HepG2 (cell line): Measurements from ENCODE around the gene TRAF3. TPM values are rescaled to one million over a fixed set of nuclear protein-coding genes. Genes with fewer than 3 reads are reported as not detected.
A peak's percentile ranks its signal among the peaks of the same experiment; 100 is the strongest.

Source experiments
- ARNT ChIP-seq: fragments of 450-650 bp; IDR thresholded peaks from 2 replicates; pipeline ENCODE4 v1.6.1; 2017
- ATF7-NPFF ChIP-seq: sonication (generic); formaldehyde crosslinking; IDR thresholded peaks from 2 replicates; pipeline ENCODE4 v1.8.1; 2023; ENCODE audit warnings: mild to moderate bottlenecking, low read depth, missing genetic modification reagents, moderate library complexity
- CENPT ChIP-seq: sonication (generic); formaldehyde crosslinking; IDR thresholded peaks from 2 replicates; pipeline ENCODE4 v1.8.0; 2022; ENCODE audit warnings: low read depth, mild to moderate bottlenecking, moderate library complexity, missing genetic modification reagents
- EEA1 ChIP-seq: sonication (generic); formaldehyde crosslinking; IDR thresholded peaks from 2 replicates; pipeline ENCODE4 v1.5.1; 2020; ENCODE audit warnings: mild to moderate bottlenecking, missing genetic modification reagents, borderline replicate concordance
- EP300 ChIP-seq, 3 experiments: sonication (generic) in 1 of 3; formaldehyde crosslinking in 1 of 3; IDR thresholded peaks; 2 replicates each; pipeline versions ENCODE4 v1.5.1 to v1.6.1; 2011 to 2020; ENCODE audit warnings: low read depth in 2 of 3, low read length in 2 of 3, borderline replicate concordance in 1 of 3, improper control_type of control experiment in 1 of 3, mild to moderate bottlenecking in 1 of 3, missing genetic modification reagents in 1 of 3, moderate library complexity in 1 of 3
- ESRRA ChIP-seq: sonication (generic); formaldehyde crosslinking; IDR thresholded peaks from 2 replicates; pipeline ENCODE4 v1.5.1; 2020; ENCODE audit warnings: mild to moderate bottlenecking, low read depth, missing genetic modification reagents
- NFKB2 ChIP-seq: sonication (generic); formaldehyde crosslinking; IDR thresholded peaks from 2 replicates; pipeline ENCODE4 v1.4.0; 2020; ENCODE audit warnings: missing genetic modification reagents, borderline replicate concordance
- NFYB ChIP-seq: sonication (generic); formaldehyde crosslinking; IDR thresholded peaks from 2 replicates; pipeline ENCODE4 v1.4.0; 2020; ENCODE audit warnings: missing genetic modification reagents
- RCOR2 ChIP-seq: IDR thresholded peaks from 2 replicates; pipeline ENCODE4 v1.6.1; 2016; ENCODE audit warnings: missing biosample characterization, missing genetic modification reagents
- XBP1 ChIP-seq: sonication (generic); formaldehyde crosslinking; IDR thresholded peaks from 2 replicates; pipeline ENCODE4 v1.5.0; 2020; ENCODE audit warnings: missing genetic modification reagents
- ZBTB21 ChIP-seq: sonication (generic); formaldehyde crosslinking; IDR thresholded peaks from 2 replicates; pipeline ENCODE4 v1.4.0; 2020; ENCODE audit warnings: missing genetic modification reagents
- ZC3H4 ChIP-seq: sonication (generic); formaldehyde crosslinking; IDR thresholded peaks from 2 replicates; pipeline ENCODE4 v1.4.0; 2020; ENCODE audit warnings: missing genetic modification reagents, borderline replicate concordance
- ZHX2 ChIP-seq, 2 experiments: sonication (generic) in 1 of 2; formaldehyde crosslinking in 1 of 2; IDR thresholded peaks; 2 replicates each; pipeline versions ENCODE4 v1.6.1 to v1.9.0; 2014 to 2022; ENCODE audit warnings: antibody characterized with exemption in 1 of 2, borderline replicate concordance in 1 of 2, inconsistent platforms in 1 of 2, low read depth in 1 of 2, missing genetic modification reagents in 1 of 2
- ZNF407 ChIP-seq: sonication (generic); formaldehyde crosslinking; IDR thresholded peaks from one replicate; pipeline ENCODE4 v1.5.1; 2020; ENCODE audit warnings: mild to moderate bottlenecking, missing genetic modification reagents; ENCODE audit errors: not compliant biosample characterization
- polyA plus RNA-seq, 8 experiments: library from polyadenylated mRNA; depleted of rRNA in 3 of 8; stranded (reverse) in 7 of 8; unstranded in 1 of 8; fragments of >200 nt; fragmentation: Illumina TruSeq in 4 of 8; extraction: Trizol in 4 of 8; gene quantifications; 2 replicates each; pipeline versions ENCODE4 v1.2.1 to v1.2.3, GENCODE V29; 2011 to 2016; ENCODE audit warnings: low read depth in 4 of 8, missing spikeins in 1 of 8, mixed read lengths in 1 of 8; ENCODE audit not compliant: insufficient read depth in 1 of 8
- total RNA-seq, 5 experiments: library from RNA; depleted of rRNA; stranded (reverse); fragments of >200 nt; fragmentation: Illumina TruSeq; extraction: Trizol; gene quantifications; 2 replicates each; pipeline ENCODE4 v1.2.3, GENCODE V29; 2016; ENCODE audit warnings: low read depth in 1 of 5

The TRAF3 gene
- total and polyA plus RNA-seq, 2 of the 13 experiments (the other 11 are each of a cell fraction or from before 2014, with no cell fraction given): 6.9 to 12.2 TPM

- TF ChIP-seq ZNF407 (CRISPR knock-in tag) (peak; percentile 63), ZHX2 (IDR thresholded peaks at IDR 0.05; ENCODE audit: low read depth) (no peak), ZHX2 (CRISPR knock-in tag; IDR thresholded peaks at IDR 0.05; ENCODE audit: borderline replicate concordance) (no peak), ARNT (no peak), XBP1 (CRISPR knock-in tag) (0 out of 2 replicates have a peak, but pooled peaks have one; percentile 35), EEA1 (CRISPR knock-in tag) (no peak; the same call in 1 of the 2 replicates), CENPT (CRISPR knock-in tag) (no peak), EP300 (IDR thresholded peaks at IDR 0.05; ENCODE audit: low read depth in 2 of 2, low read length in 2 of 2) (peak in 1 of 2 experiments; percentile 53; a peak in 1 of 4 replicates), EP300 (CRISPR knock-in tag; IDR thresholded peaks at IDR 0.05; ENCODE audit: borderline replicate concordance) (no peak), ESRRA (CRISPR knock-in tag) (peak; percentile 55; the same call in 1 of the 2 replicates), ZBTB21 (CRISPR knock-in tag) (no peak), NFYB (CRISPR knock-in tag) (no peak; the same call in 1 of the 2 replicates), ZC3H4 (no peak), ATF7-NPFF (CRISPR knock-in tag) (no peak), RCOR2 (CRISPR knock-in tag) (peak; percentile 41), NFKB2 (peak; percentile 82; the same call in 1 of the 2 replicates)
Observed at GRCh38 chr14:102922490-102923200, 145.4 kb downstream of the TRAF3 start, which contains the start of gene AMN (continued).
